Activated CD4-positive, alpha-beta T cell treated with anti-CD3 and anti-CD28 coated beads for 36 hours (primary cell): ENCODE measurements around the gene ENO3. TPM values are rescaled to one million over a fixed set of nuclear protein-coding genes. Genes with fewer than 3 reads are reported as not detected.

Source experiments
- ATAC-seq: fragments of 200-7000 bp; cut with Tn5 transposase; one replicate; pipeline ENCODE4 v1.10.0; 2021; ENCODE audit warnings: mild to moderate bottlenecking, moderate library complexity
- CTCF ChIA-PET: fragments of 350-600 bp; sonication (Branson Sonifier 250); formaldehyde crosslinking; loops from one replicate; lab custom pipeline; 2021; ENCODE audit warnings: antibody characterized with exemption; lab: Charles Lee
- POLR2A ChIA-PET: fragments of 350-600 bp; sonication (Branson Sonifier 250); formaldehyde crosslinking; loops from one replicate; lab custom pipeline; 2021; ENCODE audit warnings: antibody characterized with exemption, inconsistent platforms; lab: Charles Lee
- DNase-seq: peaks from one replicate; pipeline ENCODE4 v3.0.0-alpha.2; 2020
- H3K27ac Mint-ChIP-seq: one replicate; pipeline ENCODE4 v1.8.0; 2021; ENCODE audit warnings: mixed read lengths
- H3K27me3 Mint-ChIP-seq: one replicate; pipeline ENCODE4 v1.8.0; 2021; ENCODE audit warnings: mixed read lengths
- H3K36me3 Mint-ChIP-seq: one replicate; pipeline ENCODE4 v1.8.0; 2021; ENCODE audit warnings: low read depth, mixed read lengths
- H3K4me1 Mint-ChIP-seq: one replicate; pipeline ENCODE4 v1.8.0; 2021; ENCODE audit warnings: mixed read lengths
- H3K4me3 Mint-ChIP-seq: one replicate; pipeline ENCODE4 v1.8.0; 2021; ENCODE audit warnings: mild to moderate bottlenecking, moderate library complexity, mixed read lengths
- H3K9me3 Mint-ChIP-seq: one replicate; pipeline ENCODE4 v1.8.0; 2021; ENCODE audit warnings: low read depth, mixed read lengths
- intact Hi-C, 2 experiments: fragments of 100-400 bp; cut with DNase I in 1 of 2; cut with micrococcal nuclease in 1 of 2; formaldehyde crosslinking; loops; one replicate each; pipeline versions ENCODE4 v1.14.2 to v1.15.1; 2022 to 2024; cut with DNase I, micrococcal nuclease
- total RNA-seq, 2 experiments: library from RNA; stranded (reverse); gene quantifications; one replicate each; pipeline ENCODE4 v1.2.3, GENCODE V29; 2021

ENO3 gene
- total RNA-seq, 2 experiments from 2014 or later = 32.0 to 32.9 TPM

- peak; percentile 43 for DNase-seq
- intact Hi-C loops = loop anchor here (1.0 kb wide), 6 partner anchors 9 to 79 kb away; partner anchors contain the start of genes INCA1 (in 2 of the 2), KIF1C (in 2 of the 2), RNF167 (in 1 of the 2) and SLC25A11 (in 1 of the 2)
- Mint-ChIP-seq H3K9me3 (no peaks in the 10 kb centered on the region), H3K27me3 (no peaks in the 10 kb centered on the region), H3K4me3 (peak overlapping the region; percentile 93), H3K36me3 (peaks cover 17% of the 10 kb centered on the region), H3K27ac (peak overlapping the region; percentile 91), H3K4me1 (peaks cover 33% of the 10 kb centered on the region)
- ChIA-PET CTCF (interaction anchor here (0.6 to 1.8 kb wide), 13 partner anchors 9 to 192 kb away, joined by 3 to 6 read pairs (median 3); partner anchors contain the start of genes CHRNE, INCA1, KIF1C and RNF167), POLR2A (no interaction called here)
- peak; percentile 18 for ATAC-seq
These were observed 37.0 kb downstream of the ENO3 start for GRCh38 chr17:4987767-4988567.

- H3K27me3 Mint-ChIP-seq = no peaks in the 10 kb centered on the region
- no peaks in the 10 kb centered on the region for H3K9me3 Mint-ChIP-seq
- H3K4me3 Mint-ChIP-seq = no peak overlapping the region
- H3K27ac Mint-ChIP-seq = no peak overlapping the region
- no peak for DNase-seq
- peaks cover 22% of the 10 kb centered on the region for H3K4me1 Mint-ChIP-seq
- POLR2A ChIA-PET = no interaction called here
- intact Hi-C loops = no loop called here
- ATAC-seq = no peak
- CTCF ChIA-PET = no interaction called here
- peaks cover 4% of the 10 kb centered on the region for H3K36me3 Mint-ChIP-seq
These were observed 43.2 kb downstream of the ENO3 start for GRCh38 chr17:4994081-4994595.

- H3K27ac Mint-ChIP-seq = peak within 1 kb of the TSS; percentile 55
- ATAC-seq (peak; percentile 95), DNase-seq (peak; percentile 96)
- peaks cover 15% of the 10 kb centered on the region for H3K36me3 Mint-ChIP-seq
- intact Hi-C loops = loop anchor here (1.0 to 5.0 kb wide), 17 partner anchors 9 to 1104 kb away; partner anchors contain the start of genes RNF167 (in 2 of the 2), SLC25A11 (in 2 of the 2), C17orf107 (in 1 of the 2) and CAMKK1 (in 1 of the 2)
- CTCF ChIA-PET = interaction anchor here (0.6 to 1.8 kb wide), 8 partner anchors 9 to 314 kb away, joined by 3 to 6 read pairs (median 3); partner anchors contain the start of genes CAMTA2, RNF167, SLC25A11 and SPAG7
- no peaks in the 10 kb centered on the region for H3K9me3 Mint-ChIP-seq
- H3K4me3 Mint-ChIP-seq = peak within 1 kb of the TSS; percentile 80
- peaks cover 20% of the 10 kb centered on the region for H3K4me1 Mint-ChIP-seq
- no peaks in the 10 kb centered on the region for H3K27me3 Mint-ChIP-seq
- POLR2A ChIA-PET = interaction anchor here (0.6 to 1.7 kb wide), 6 partner anchors 11 to 288 kb away, joined by 3 to 9 read pairs (median 3); partner anchors contain the start of genes PFN1, RNF167 and SLC25A11
These were observed 46.5 kb downstream of the ENO3 start, which contains the start of the genes INCA1 and KIF1C for GRCh38 chr17:4997302-4998026. INCA1 (minus strand) TSS chr17:4997522; CDS start chr17:4994437, 3,085 bp downstream. KIF1C (plus strand) TSS chr17:4997950; CDS start chr17:5000247, 2,297 bp downstream.

GRCh38 chr17:4998027-4998731 is 47.3 kb downstream of the ENO3 start:
- H3K9me3 Mint-ChIP-seq = no peaks in the 10 kb centered on the region
- H3K27ac Mint-ChIP-seq = peak overlapping the region; percentile 55

GRCh38 chr17:4998732-4999429 is 48.0 kb downstream of the ENO3 start:
- Mint-ChIP-seq H3K36me3 (peaks cover 27% of the 10 kb centered on the region), H3K4me3 (peak overlapping the region; percentile 80), H3K9me3 (no peaks in the 10 kb centered on the region), H3K4me1 (peaks cover 20% of the 10 kb centered on the region), H3K27ac (peak overlapping the region; percentile 38), H3K27me3 (no peaks in the 10 kb centered on the region)
- intact Hi-C loops = loop anchor here (5.0 kb wide), 2 partner anchors 57 to 283 kb away; partner anchors contain the start of genes RABEP1 (in 1 of the 2), RNF167 (in 1 of the 2) and SLC25A11 (in 1 of the 2)
- ATAC-seq (no peak), DNase-seq (peak; percentile 32)
- ChIA-PET CTCF (interaction anchor here (1.0 to 1.6 kb wide), 3 partner anchors 18 to 30 kb away, joined by 3 to 4 read pairs (median 3); no protein-coding TSS in a partner anchor), POLR2A (interaction anchor here (1.0 to 1.5 kb wide), 2 partner anchors 51 to 75 kb away, joined by 3 read pairs; partner anchors contain the start of gene PFN1)

More at GRCh38 chr17:4998027-4998731, 47.3 kb downstream of the ENO3 start:
- ChIA-PET POLR2A (interaction anchor here (1.0 to 1.7 kb wide), 3 partner anchors 50 to 76 kb away, joined by 3 to 9 read pairs (median 3); partner anchors contain the start of genes PFN1, RNF167 and SLC25A11), CTCF (interaction anchor here (1.0 to 1.7 kb wide), 5 partner anchors 9 to 58 kb away, joined by 3 to 6 read pairs (median 3); partner anchors contain the start of genes RNF167, SLC25A11 and SPAG7)
- DNase-seq = peak; percentile 31
- no peak for ATAC-seq
- peak overlapping the region; percentile 80 for H3K4me3 Mint-ChIP-seq
- intact Hi-C loops = loop anchor here (5.0 kb wide), 2 partner anchors 56 to 284 kb away; partner anchors contain the start of genes RABEP1 (in 1 of the 2), RNF167 (in 1 of the 2) and SLC25A11 (in 1 of the 2)
- H3K36me3 Mint-ChIP-seq = peaks cover 20% of the 10 kb centered on the region
- no peaks in the 10 kb centered on the region for H3K27me3 Mint-ChIP-seq
- peaks cover 20% of the 10 kb centered on the region for H3K4me1 Mint-ChIP-seq

- H3K4me3 Mint-ChIP-seq = peak overlapping the region; percentile 80
- ChIA-PET POLR2A (no interaction called here), CTCF (interaction anchor here (0.9 to 1.4 kb wide), 3 partner anchors 11 to 19 kb away, joined by 3 to 6 read pairs (median 5); no protein-coding TSS in a partner anchor)
- H3K27me3 Mint-ChIP-seq = no peaks in the 10 kb centered on the region
- ATAC-seq (no peak), DNase-seq (no peak)
- peak overlapping the region; percentile 38 for H3K27ac Mint-ChIP-seq
- peaks cover 32% of the 10 kb centered on the region for H3K36me3 Mint-ChIP-seq
- H3K4me1 Mint-ChIP-seq = peaks cover 20% of the 10 kb centered on the region
- H3K9me3 Mint-ChIP-seq = no peaks in the 10 kb centered on the region
- intact Hi-C loops = loop anchor here (5.0 kb wide), 2 partner anchors 57 to 283 kb away; partner anchors contain the start of genes RABEP1 (in 1 of the 2), RNF167 (in 1 of the 2) and SLC25A11 (in 1 of the 2)
These were observed 48.6 kb downstream of the ENO3 start for GRCh38 chr17:4999430-5000093.

- DNase-seq = no peak
- no peak for ATAC-seq
- no peaks in the 10 kb centered on the region for H3K9me3 Mint-ChIP-seq
- peaks cover 18% of the 10 kb centered on the region for H3K4me1 Mint-ChIP-seq
- H3K27me3 Mint-ChIP-seq = no peaks in the 10 kb centered on the region
- peaks cover 32% of the 10 kb centered on the region for H3K36me3 Mint-ChIP-seq
- no peak overlapping the region for H3K27ac Mint-ChIP-seq
- ChIA-PET CTCF (interaction anchor here (0.9 to 1.4 kb wide), 3 partner anchors 12 to 20 kb away, joined by 3 to 6 read pairs (median 5); no protein-coding TSS in a partner anchor), POLR2A (no interaction called here)
- H3K4me3 Mint-ChIP-seq = peak overlapping the region; percentile 80
- intact Hi-C loops = no loop called here
These were observed 49.3 kb downstream of the ENO3 start for GRCh38 chr17:5000237-5000639.

- no peaks in the 10 kb centered on the region for H3K9me3 Mint-ChIP-seq
- no peak overlapping the region for H3K27ac Mint-ChIP-seq
- ATAC-seq (no peak), DNase-seq (no peak)
- peaks cover 13% of the 10 kb centered on the region for H3K4me1 Mint-ChIP-seq
- peaks cover 39% of the 10 kb centered on the region for H3K36me3 Mint-ChIP-seq
- ChIA-PET CTCF (interaction anchor here (0.6 to 1.0 kb wide), 3 partner anchors 28 to 179 kb away, joined by 3 read pairs; no protein-coding TSS in a partner anchor), POLR2A (interaction anchor here (0.6 kb wide), 1 partner anchor 859 kb away, joined by 3 read pairs; no protein-coding TSS in a partner anchor)
- no peak overlapping the region for H3K4me3 Mint-ChIP-seq
- intact Hi-C loops = no loop called here
- no peaks in the 10 kb centered on the region for H3K27me3 Mint-ChIP-seq
These were observed 51.3 kb downstream of the ENO3 start for GRCh38 chr17:5002121-5002788.
